Thymus (tissue), 11 donors: ENCODE measurements around the gene PKP1. TPM values are rescaled to one million over a fixed set of nuclear protein-coding genes. Genes with fewer than 3 reads are reported as not detected.
A peak's percentile ranks its signal among the peaks of the same experiment; 100 is the strongest.

Experiments
- DNase-seq, 9 donors: peaks; one replicate each; pipeline ENCODE4 v3.0.0-alpha.2; 2013; ENCODE audit warnings: low spot score in 9 of 9, low read depth in 6 of 9, missing footprints in 1 of 9
- H3K27ac ChIP-seq, 2 donors: one replicate each; pipeline ENCODE4 v1.5.1; 2013; ENCODE audit warnings: control low read depth in 1 of 2, low read depth in 1 of 2, low read length in 1 of 2, mild to moderate bottlenecking in 1 of 2, moderate library complexity in 1 of 2
- H3K27me3 ChIP-seq, 2 donors: one replicate each; pipeline ENCODE4 v1.5.1; 2013; ENCODE audit warnings: low read length in 1 of 2; ENCODE audit not compliant: control insufficient read depth in 2 of 2, insufficient read depth in 1 of 2
- H3K36me3 ChIP-seq, 2 donors: one replicate each; pipeline ENCODE4 v1.5.1; 2013; ENCODE audit warnings: low read length in 1 of 2, mild to moderate bottlenecking in 1 of 2, moderate library complexity in 1 of 2; ENCODE audit not compliant: control insufficient read depth in 2 of 2, insufficient read depth in 2 of 2
- H3K4me1 ChIP-seq, 2 donors: one replicate each; pipeline ENCODE4 v1.5.1; 2013; ENCODE audit warnings: low read length in 2 of 2; ENCODE audit not compliant: control insufficient read depth in 2 of 2, insufficient read depth in 2 of 2
- H3K4me3 ChIP-seq, 2 donors: one replicate each; pipeline ENCODE4 v1.5.1; 2013; ENCODE audit warnings: low read length in 2 of 2, control low read depth in 1 of 2, mild to moderate bottlenecking in 1 of 2
- H3K9me3 ChIP-seq, 2 donors: one replicate each; pipeline ENCODE4 v1.5.1; 2013; ENCODE audit warnings: low read length in 1 of 2, mild to moderate bottlenecking in 1 of 2; ENCODE audit not compliant: control insufficient read depth in 2 of 2, insufficient read depth in 1 of 2
- WGBS: extraction: QIAGEN DNeasy Blood & Tissue Kit; methylation state at CpG from one replicate; pipeline ENCODE4 v1.1.7; 2013; 5-methylcytosine and 5-hydroxymethylcytosine counted together
- polyA plus RNA-seq: library from polyadenylated mRNA; stranded (reverse); fragments of 200-250 nt; gene quantifications from one replicate; pipeline ENCODE4 v1.2.3, GENCODE V29; 2013
- total RNA-seq: library from RNA; stranded (reverse); fragments of 120-200 nt; gene quantifications from one replicate; pipeline ENCODE4 v1.2.4, GENCODE V29; 2013
- donor health status: healthy.

The PKP1 gene
- total and polyA plus RNA-seq, 2 donors: 14.1 to 20.0 TPM

DNA sequence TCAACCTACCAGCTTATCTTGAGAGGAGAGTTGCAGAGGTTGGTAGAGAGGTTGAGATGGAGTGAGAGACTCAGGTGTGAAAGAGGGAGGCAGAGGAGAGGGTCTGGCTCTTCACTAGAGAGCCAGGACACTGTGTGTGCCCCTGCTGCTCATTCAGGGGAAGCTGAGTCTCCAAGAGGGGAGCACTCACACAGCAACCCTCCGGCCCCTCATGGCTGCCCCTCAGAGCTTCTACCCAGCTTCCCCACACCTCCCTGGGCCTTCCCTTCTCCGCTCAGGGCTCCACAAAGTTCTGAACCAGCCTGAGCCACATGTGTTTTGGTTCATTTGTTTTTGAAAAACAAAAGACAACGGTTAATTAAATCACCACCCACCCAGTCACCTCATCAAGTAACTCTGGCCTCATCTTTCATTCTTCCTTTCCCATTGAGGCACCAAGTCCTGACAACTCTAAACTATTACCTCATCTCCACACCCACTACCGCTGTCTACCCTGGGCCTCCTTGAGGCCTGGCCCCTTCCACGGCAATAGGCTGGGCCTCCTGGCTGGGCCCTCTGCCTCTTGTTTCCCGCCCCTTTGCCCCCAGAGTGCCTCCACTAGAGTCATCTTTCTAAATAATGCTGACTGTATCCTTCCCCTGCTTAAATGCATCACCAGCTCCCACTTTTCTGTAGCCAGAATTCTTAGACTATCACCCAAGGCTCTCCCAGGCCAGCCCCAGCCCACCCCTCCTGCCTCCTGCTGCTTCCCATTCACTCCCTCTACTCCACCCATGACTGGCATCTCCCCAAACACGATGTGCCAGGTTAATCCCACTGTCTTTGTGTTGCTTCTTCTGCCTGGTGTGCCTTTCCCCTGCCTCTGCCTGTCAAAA lies 61.1 kb downstream of the PKP1 start:
- Histone ChIP-seq H3K4me3 (no peak overlapping the region), H3K4me1 (no peaks in the 10 kb centered on the region), H3K36me3 (no peaks in the 10 kb centered on the region), H3K27ac (no peak overlapping the region), H3K9me3 (no peaks in the 10 kb centered on the region), H3K27me3 (peaks cover 0 to 15% of the 10 kb centered on the region in 2 donors)
- DNase-seq: no peak
- WGBS: 87% methylated on average over 7 of the region's 7 CpGs

DNA sequence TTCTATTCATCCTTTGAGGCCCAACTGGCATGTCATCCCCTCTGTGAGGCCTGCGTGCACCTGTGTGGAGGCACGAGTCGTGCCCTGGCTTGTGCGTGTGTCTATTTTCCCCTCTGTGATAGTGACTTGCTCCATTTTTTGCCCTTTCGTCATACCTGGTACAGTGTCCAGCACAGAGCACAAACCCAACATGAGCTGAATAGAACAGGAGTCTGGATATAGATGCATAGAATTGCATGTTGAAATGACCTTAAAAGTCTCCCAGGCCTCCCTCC lies 61.7 kb downstream of the PKP1 start:
- Histone ChIP-seq H3K9me3 (no peaks in the 10 kb centered on the region), H3K4me1 (no peaks in the 10 kb centered on the region), H3K4me3 (no peak overlapping the region), H3K27me3 (peaks cover 0 to 15% of the 10 kb centered on the region in 2 donors), H3K36me3 (no peaks in the 10 kb centered on the region), H3K27ac (no peak overlapping the region)
- no peak for DNase-seq
- WGBS: 88% methylated on average over 5 of the region's 5 CpGs

- no peaks in the 10 kb centered on the region for H3K4me1 ChIP-seq
- no peak overlapping the region for H3K27ac ChIP-seq
- WGBS: 62% methylated on average over 5 of the region's 5 CpGs
- peak in 1 of 9 donors; percentile 26 for DNase-seq
- H3K36me3 ChIP-seq: no peaks in the 10 kb centered on the region
- no peak overlapping the region for H3K4me3 ChIP-seq
- H3K9me3 ChIP-seq: no peaks in the 10 kb centered on the region
- H3K27me3 ChIP-seq: peaks cover 0 to 15% of the 10 kb centered on the region in 2 donors
Measured at GRCh38 chr1:201346337-201346939, 63.1 kb downstream of the PKP1 start.

DNA sequence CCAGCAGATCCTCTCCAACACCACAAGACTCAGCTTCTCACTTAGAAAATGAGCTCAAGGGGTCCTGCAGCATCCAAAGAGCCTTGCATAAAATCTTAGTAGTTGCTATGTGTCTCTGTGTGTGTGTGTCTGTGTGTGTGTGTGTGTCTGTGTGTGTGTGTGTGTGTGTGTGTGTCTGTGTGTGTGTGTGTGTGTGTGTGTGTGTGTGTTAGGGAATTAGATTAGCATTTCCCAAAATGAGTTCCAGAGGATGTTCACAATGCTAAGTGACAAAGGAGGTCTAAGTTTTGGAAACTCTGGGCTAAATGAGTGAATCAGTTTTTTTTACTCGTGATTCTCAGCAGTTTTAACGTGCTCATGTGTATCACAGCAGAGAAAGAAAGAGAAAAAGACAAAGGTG lies 63.7 kb downstream of the PKP1 start:
- H3K27me3 ChIP-seq: peaks cover 0 to 15% of the 10 kb centered on the region in 2 donors
- 36% methylated on average over 2 of the region's 2 CpGs for WGBS

GRCh38 chr1:201347498-201348210 lies 64.3 kb downstream of the PKP1 start:
- Histone ChIP-seq H3K36me3 (no peaks in the 10 kb centered on the region), H3K4me1 (no peaks in the 10 kb centered on the region), H3K27ac (no peak overlapping the region), H3K27me3 (peaks cover 0 to 15% of the 10 kb centered on the region in 2 donors), H3K4me3 (no peak overlapping the region), H3K9me3 (no peaks in the 10 kb centered on the region)
- 29% methylated on average over 7 of the region's 7 CpGs for WGBS
- no peak for DNase-seq

More for the DNA sequence above, 63.7 kb downstream of the PKP1 start:
- no peak for DNase-seq
- Histone ChIP-seq H3K4me3 (no peak overlapping the region), H3K27ac (no peak overlapping the region), H3K4me1 (no peaks in the 10 kb centered on the region), H3K9me3 (no peaks in the 10 kb centered on the region), H3K36me3 (no peaks in the 10 kb centered on the region)

DNA sequence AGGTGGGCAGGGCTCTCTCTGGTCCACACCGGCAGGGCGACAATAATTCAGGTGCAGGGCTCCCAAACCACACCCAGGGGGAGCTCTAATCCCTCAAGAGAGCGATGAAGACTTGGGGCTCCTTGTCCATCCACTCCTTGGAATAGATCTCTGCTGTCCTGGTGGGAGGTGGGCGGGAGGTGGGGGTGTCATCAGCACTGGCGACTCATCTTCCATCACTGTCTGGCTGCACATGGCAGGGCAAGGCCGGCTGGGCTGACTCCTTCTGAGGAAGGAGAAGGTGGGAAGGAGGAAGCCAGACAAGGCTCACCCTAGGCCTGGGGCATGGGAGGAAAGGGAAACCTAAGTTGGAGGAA lies 64.9 kb downstream of the PKP1 start:
- H3K27ac ChIP-seq: no peak overlapping the region
- H3K36me3 ChIP-seq: no peaks in the 10 kb centered on the region
- peak in 2 of 9 donors; percentile 20 to 39 for DNase-seq
- H3K27me3 ChIP-seq: peaks cover 0 to 18% of the 10 kb centered on the region in 2 donors
- no peak overlapping the region for H3K4me3 ChIP-seq
- 25% methylated on average over 6 of the region's 6 CpGs for WGBS
- H3K4me1 ChIP-seq: no peaks in the 10 kb centered on the region
- no peaks in the 10 kb centered on the region for H3K9me3 ChIP-seq

DNA sequence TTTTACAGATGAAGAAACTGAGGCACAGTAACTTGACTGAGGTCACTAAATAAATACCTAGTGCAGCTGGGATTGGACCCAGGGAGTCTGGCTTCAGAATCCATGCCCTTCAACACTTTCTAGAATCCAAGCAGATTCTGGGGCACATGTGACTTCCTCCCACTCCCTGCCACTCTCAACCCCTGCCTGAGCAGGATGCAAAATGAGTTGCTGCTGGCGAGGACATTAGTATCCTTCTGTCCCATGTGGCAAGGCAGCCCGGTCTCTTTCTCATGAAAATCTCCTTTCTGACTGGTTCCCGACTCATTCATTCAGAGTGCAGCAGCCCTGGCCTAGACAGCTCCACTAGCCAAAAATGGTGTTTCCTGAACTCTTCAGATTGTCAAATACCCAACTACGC lies 65.8 kb downstream of the PKP1 start:
- Histone ChIP-seq H3K27ac (no peak overlapping the region), H3K36me3 (no peaks in the 10 kb centered on the region), H3K4me1 (no peaks in the 10 kb centered on the region), H3K9me3 (no peaks in the 10 kb centered on the region), H3K27me3 (peaks cover 0 to 20% of the 10 kb centered on the region in 2 donors), H3K4me3 (no peak overlapping the region)
- WGBS: 90% methylated on average over 4 of the region's 4 CpGs
- DNase-seq: no peak

DNA sequence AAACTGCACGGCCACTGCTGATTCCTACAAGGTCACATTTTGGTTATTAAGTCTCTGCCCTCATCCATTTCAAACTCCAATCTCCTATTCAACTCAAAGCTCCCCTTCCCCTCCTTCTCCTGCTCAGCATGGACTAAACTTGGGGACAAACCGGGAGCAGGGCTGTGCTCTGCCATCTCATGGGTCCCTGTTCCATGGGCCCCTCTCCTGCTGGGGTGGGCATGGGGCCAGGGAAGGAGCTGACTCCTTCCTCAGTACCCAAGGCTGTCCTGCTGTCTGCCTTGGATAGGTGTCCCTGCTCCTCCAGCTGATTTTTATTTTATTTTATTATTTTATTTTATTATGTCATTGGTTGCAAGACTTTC lies 67.0 kb downstream of the PKP1 start:
- Histone ChIP-seq H3K27ac (no peak overlapping the region), H3K4me1 (no peaks in the 10 kb centered on the region), H3K36me3 (no peaks in the 10 kb centered on the region), H3K9me3 (no peaks in the 10 kb centered on the region), H3K4me3 (no peak overlapping the region), H3K27me3 (peaks cover 0 to 20% of the 10 kb centered on the region in 2 donors)
- 88% methylated on average over 2 of the region's 2 CpGs for WGBS
- no peak for DNase-seq

- no peak for DNase-seq
- H3K4me3 ChIP-seq: no peak overlapping the region
- H3K36me3 ChIP-seq: no peaks in the 10 kb centered on the region
- H3K4me1 ChIP-seq: no peaks in the 10 kb centered on the region
- 93% methylated on average over 7 of the region's 7 CpGs for WGBS
- H3K27me3 ChIP-seq: peaks cover 0 to 20% of the 10 kb centered on the region in 2 donors
- no peak overlapping the region for H3K27ac ChIP-seq
- no peaks in the 10 kb centered on the region for H3K9me3 ChIP-seq
Measured at GRCh38 chr1:201350884-201351283, 67.6 kb downstream of the PKP1 start.
